HL-60 (cell line): ENCODE results near the gene EMC8.

Experiments used
- REST ChIP-seq: IDR thresholded peaks from 2 replicates; pipeline ENCODE4 v1.6.1; 2012; ENCODE audit warnings: low read depth; ENCODE audit not compliant: insufficient replicate concordance
- TF ChIP-seq, protein P1 (sequence below): IDR thresholded peaks from one replicate; pipeline ENCODE4 v1.5.1; 2011; ENCODE audit warnings: low read length, control low read depth, inconsistent platforms; ENCODE audit not compliant: insufficient read depth

- no peak for TF ChIP-seq REST
- TF ChIP-seq, protein P1, sequence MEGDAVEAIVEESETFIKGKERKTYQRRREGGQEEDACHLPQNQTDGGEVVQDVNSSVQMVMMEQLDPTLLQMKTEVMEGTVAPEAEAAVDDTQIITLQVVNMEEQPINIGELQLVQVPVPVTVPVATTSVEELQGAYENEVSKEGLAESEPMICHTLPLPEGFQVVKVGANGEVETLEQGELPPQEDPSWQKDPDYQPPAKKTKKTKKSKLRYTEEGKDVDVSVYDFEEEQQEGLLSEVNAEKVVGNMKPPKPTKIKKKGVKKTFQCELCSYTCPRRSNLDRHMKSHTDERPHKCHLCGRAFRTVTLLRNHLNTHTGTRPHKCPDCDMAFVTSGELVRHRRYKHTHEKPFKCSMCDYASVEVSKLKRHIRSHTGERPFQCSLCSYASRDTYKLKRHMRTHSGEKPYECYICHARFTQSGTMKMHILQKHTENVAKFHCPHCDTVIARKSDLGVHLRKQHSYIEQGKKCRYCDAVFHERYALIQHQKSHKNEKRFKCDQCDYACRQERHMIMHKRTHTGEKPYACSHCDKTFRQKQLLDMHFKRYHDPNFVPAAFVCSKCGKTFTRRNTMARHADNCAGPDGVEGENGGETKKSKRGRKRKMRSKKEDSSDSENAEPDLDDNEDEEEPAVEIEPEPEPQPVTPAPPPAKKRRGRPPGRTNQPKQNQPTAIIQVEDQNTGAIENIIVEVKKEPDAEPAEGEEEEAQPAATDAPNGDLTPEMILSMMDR = no peak
Observed at GRCh38 chr16:85767531-85767930, 31.8 kb downstream of the EMC8 start.
